Measurements from ENCODE around the gene SERPIND1.
"Not testable (repeated sequence)": the region's sequence is repeated elsewhere in the genome, so short reads cannot be mapped to it uniquely, and the experiment has no call there.

The SERPIND1 gene

GRCh38 chr22:20818471-20818870 is 44.6 kb downstream of the SERPIND1 start:
- DNase-seq, result no peak

DNA sequence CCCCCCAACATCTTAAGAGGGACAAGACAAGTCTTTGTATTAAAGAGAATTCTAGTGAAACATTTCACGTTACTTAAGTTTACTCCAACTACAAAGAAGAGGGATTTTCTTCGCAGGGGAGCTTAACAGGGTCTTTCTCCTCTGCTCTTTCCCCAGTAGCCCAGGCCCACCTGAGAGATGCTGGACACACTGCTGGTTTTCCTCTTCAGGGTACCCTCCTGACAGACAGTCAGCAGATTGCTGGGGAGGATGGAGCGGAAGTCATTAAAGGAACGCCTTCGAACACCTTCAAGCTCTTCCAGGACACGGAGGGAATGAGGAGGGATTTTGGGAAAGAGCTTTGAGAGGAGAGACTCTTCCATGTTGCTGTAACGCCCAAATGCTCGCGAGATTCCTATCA is 45.6 kb downstream of the SERPIND1 start:
- DNase-seq, result no peak

DNA sequence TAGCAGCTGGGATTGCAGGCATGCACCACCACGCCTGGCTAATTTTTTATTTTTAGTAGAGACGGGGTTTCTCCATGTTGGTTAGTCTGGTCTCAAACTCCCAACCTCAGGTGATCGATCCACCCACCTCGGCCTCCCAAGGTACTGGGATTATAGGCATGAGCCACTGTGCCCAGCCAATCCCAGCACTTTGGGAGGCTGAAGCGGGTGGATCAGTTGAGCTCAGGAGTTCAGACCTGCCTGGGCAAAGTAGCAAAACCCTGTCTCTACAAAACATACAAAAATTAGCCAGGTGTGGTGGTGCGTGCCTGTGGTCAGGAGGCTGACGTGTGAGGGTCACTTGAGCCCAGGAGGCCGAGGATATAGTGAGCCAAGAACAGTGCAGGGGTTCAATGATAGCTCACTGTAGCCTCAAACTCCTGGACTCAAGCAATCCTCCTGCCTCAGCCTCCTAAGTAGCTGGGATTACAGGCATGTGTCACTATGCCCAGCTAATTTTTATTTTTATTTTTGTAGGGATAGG is 47.9 kb downstream of the SERPIND1 start:
- DNase-seq, result not testable (repeated sequence)

DNA sequence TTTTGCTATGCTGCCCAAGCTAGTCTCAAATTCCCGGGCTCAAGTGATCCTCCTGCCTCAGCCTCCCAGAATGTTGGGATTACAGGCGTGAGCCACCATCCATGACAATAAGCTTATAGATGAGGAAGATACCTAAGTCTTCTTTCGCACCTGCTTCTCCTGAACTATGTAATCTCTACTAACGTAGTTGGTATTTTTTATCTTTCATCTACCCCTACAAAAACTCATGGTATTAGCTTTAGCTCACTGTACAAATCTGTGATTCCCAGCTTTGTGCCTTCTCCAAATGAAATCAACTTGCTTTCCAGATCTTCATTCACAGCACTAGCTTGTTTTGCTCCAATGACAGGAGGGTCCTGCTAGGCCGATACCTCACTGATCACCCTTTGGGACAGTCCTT is 48.3 kb downstream of the SERPIND1 start:
- no peak for DNase-seq

DNA sequence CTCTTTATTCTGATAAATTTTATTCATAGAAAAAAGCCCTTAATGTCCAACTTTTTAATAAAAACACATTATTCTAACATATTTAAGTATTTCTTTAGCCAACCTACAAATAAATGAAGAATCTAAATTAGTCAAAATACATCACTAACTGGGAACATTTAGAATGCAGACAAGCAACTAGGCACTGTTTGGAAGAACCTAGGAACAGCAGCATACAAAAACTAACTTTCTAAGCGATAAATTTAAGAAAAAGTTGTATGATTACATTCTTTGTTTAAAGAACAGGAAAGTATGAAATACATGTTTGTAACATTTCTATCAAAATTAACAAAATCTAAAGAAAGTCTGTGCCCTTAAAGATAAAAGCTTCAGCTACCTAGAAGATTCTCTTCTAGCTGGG is 49.4 kb downstream of the SERPIND1 start:
- no peak for DNase-seq

- not testable (repeated sequence) for DNase-seq
These were observed 51.3 kb downstream of the SERPIND1 start for GRCh38 chr22:20825216-20825615.

- no peak for DNase-seq
These were observed 51.7 kb downstream of the SERPIND1 start for GRCh38 chr22:20825624-20826023.

DNA sequence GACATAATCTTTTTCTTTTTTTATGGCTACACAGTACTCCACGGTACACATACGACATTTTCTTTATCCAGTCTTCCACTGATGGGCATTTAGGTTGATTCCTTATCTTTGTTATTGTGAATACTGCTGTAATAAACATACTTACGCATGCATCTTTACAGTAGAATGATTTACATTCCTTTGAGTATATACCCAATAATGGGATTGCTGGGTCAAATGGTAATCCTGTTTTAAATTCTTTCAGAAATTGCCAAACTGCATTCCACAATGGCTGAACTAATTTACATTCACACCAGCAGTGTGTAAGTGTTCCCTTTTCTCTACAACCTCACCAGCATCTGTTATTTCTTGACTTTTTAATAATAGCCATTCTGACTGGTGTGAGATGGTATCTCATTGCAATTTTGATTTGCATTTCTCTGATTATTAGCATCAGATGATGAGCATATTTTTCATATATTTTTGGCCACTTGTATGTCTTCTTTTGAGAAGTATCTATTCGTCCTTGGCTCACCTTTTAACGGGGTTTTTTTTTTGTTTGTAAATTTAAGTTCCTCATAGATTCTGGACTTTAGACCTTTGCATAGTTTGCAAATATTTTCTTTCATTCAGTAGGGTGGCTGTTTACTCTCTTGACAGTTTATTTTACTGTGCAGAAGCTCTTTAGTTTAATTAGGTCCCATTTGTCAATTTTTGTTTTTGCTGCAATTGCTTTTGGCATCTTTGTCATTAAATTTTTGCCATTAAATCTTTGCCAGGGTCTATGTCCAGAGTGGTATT is 52.6 kb downstream of the SERPIND1 start:
- not testable (repeated sequence) for DNase-seq

DNA sequence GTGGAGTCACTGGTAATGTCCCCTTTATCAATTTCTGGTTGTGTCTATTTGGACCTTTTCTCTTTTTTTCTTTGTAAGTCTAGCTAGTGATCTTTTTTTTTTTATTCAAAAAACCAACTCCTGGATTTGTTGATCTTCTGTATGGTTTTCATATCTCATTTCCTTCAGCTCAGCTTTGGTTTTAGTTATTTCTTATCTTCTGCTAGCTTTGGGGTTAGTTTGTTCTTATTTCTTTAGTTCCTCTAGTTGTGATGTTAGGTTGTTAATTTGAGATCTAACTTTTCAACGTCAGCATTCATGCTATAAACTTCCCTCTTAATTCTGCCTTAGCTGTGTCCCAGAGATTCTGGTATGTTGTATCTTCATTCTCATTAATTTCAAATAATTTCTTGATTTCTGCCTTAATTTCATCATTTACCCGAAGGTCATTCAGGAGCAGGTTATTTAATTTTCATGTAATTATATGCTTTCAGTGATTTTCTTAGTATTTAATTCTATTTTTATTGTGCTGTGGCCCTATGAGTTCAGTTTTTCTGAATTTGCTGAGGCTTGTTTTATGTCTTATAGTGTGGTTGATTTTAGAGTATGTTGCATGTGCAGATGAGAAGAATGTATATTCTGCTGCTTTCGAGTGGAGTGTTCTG is 55.7 kb downstream of the SERPIND1 start:
- no peak for DNase-seq

DNA sequence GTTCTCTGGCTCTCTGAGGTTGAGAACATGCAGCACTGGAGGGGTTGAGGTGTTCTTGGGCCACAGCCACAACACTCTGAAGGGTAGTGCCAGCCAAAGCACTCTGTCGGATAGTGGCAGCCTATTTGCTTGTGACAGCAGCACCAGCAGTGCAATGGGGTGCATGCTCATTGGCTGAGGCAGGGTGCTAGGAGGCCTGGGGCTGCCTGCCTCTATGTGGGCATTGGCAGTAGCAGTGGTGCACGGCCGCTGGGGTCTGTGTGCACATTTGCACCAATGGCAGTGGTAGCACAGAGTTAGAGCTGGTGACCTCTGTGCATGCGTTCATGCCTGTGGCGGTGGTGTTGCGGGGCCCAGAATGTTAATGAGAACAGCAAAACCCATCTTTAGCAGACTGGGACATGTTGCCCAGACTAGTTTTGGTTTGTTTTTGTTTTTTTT is 59.3 kb downstream of the SERPIND1 start:
- DNase-seq, result no peak

DNA sequence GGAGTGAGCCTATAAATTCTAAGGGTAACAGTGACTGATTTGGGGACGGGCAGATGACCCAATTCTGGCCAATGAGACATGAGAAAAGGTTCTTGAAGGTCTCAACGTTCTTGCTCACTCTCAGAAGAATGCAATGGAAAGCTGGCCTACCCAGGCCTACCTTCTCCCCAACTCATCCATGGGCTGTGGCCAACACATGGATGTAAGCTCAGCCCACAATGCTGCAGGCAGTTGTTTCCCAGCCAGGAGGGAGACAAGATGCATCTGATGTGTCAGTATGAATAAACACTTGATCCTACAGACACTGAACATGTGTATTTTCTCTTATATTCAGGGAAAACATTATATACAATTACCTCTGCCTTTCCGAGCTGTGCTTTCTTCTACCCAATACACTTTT is 60.3 kb downstream of the SERPIND1 start:
- DNase-seq, result no peak

GRCh38 chr22:20834725-20835124 is 60.8 kb downstream of the SERPIND1 start:
- no peak for DNase-seq

Data from NCI-H2171 treated with DMSO at 0.1 percent for 48 hours (cell line).